GM13977 (cell line): ENCODE data around the gene LURAP1L.

Experiments
- DNase-seq: peaks from one replicate; pipeline ENCODE4 v3.0.0; 2012; ENCODE audit warnings: low spot score
- CTCF ChIP-seq: IDR thresholded peaks from 2 replicates; pipeline ENCODE4 v1.5.1; 2012; ENCODE audit warnings: mild to moderate bottlenecking, control low read depth; ENCODE audit not compliant: insufficient read depth; ENCODE audit errors: extremely low read depth, missing control alignments
- in situ Hi-C: fragments of 300-500 bp; cut with MboI; formaldehyde crosslinking; loops from one replicate; pipeline ENCODE4 v1.12.0; 2022; ENCODE audit warnings: low sequenced_read_pairs, low pct_unique_long_range_greater_than_20kb, mixed read lengths, inconsistent platforms; ENCODE audit not compliant: unreplicated experiment

Gene LURAP1L

GRCh38 chr9:12802093-12802492 is 27.3 kb downstream of the LURAP1L start:
- no peak for DNase-seq
- in situ Hi-C loops = no loop called here
- TF ChIP-seq CTCF = no peak

GRCh38 chr9:12808569-12808968 is 33.7 kb downstream of the LURAP1L start:
- in situ Hi-C loops = no loop called here
- no peak for TF ChIP-seq CTCF
- DNase-seq = no peak

GRCh38 chr9:12809720-12810119 is 34.9 kb downstream of the LURAP1L start:
- TF ChIP-seq CTCF = no peak
- no peak for DNase-seq
- in situ Hi-C loops = no loop called here

GRCh38 chr9:12811935-12812334 is 37.1 kb downstream of the LURAP1L start:
- in situ Hi-C loops = no loop called here
- no peak for TF ChIP-seq CTCF

GRCh38 chr9:12812710-12813109 is 37.9 kb downstream of the LURAP1L start:
- TF ChIP-seq CTCF = no peak
- in situ Hi-C loops = no loop called here

More at GRCh38 chr9:12811935-12812334, 37.1 kb downstream of the LURAP1L start:
- no peak for DNase-seq

GRCh38 chr9:12813533-12813932 is 38.7 kb downstream of the LURAP1L start:
- in situ Hi-C loops = no loop called here
- no peak for TF ChIP-seq CTCF
- DNase-seq = no peak

More at GRCh38 chr9:12812710-12813109, 37.9 kb downstream of the LURAP1L start:
- DNase-seq = no peak
